ENCODE data around the gene SLCO4C1. TPM values are rescaled to one million over a fixed set of nuclear protein-coding genes. Genes with fewer than 3 reads are reported as not detected.

Gene SLCO4C1
- total RNA-seq, 1 experiment from 2014 or later = 4.8 TPM

DNA sequence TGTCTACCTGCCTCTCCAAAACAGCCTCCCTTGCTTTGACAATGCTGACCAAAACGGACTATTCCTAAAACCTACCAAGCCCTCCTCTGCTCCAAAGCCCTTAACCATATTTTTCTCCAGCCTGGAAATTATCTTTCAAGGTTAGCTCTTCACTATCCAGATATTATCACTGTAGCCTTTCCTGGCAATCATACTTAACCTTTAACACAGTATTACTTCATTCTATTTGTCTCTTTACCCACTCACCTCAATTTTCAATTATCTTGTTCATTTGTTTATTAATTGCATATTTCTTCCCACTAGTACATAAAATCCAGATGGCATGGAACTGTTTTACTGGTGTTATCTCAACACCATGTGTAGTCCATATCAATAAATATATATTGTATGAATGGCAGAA, 7.5 kb downstream of the SLCO4C1 start:
- no peak overlapping the region for H2BK15ac ChIP-seq (ENCODE audit: low read depth, low read length)
- no peaks in the 10 kb centered on the region for H3K9me3 ChIP-seq (ENCODE audit: control insufficient read depth, low read depth, low read length)
- H2AK5ac ChIP-seq (ENCODE audit: insufficient read length, low read length) = no peak overlapping the region
- H2BK5ac ChIP-seq (ENCODE audit: insufficient read length, low read length) = no peak overlapping the region
- no peak overlapping the region for H2BK20ac ChIP-seq (ENCODE audit: low read depth, low read length, poor library complexity, severe bottlenecking)
- H3K79me2 ChIP-seq (ENCODE audit: insufficient read depth, low read length) = no peaks in the 10 kb centered on the region
- no peak overlapping the region for H3K18ac ChIP-seq (ENCODE audit: insufficient read length, low read depth, low read length)
- no peaks in the 10 kb centered on the region for H3K36me3 Mint-ChIP-seq (ENCODE audit: insufficient read depth in 1 of 3, low read depth in 3 of 3)
- no peak overlapping the region for H3K56ac ChIP-seq (ENCODE audit: insufficient read length, low read depth, low read length)
- no peaks in the 10 kb centered on the region for H3K4me1 ChIP-seq (ENCODE audit: insufficient read depth, low read length)
- no peak overlapping the region for H2BK12ac ChIP-seq (ENCODE audit: insufficient read length, low read depth, low read length)
- no CpG with 5 or more reads among the region's 1 CpG for WGBS (ENCODE audit: extremely low coverage, insufficient read length, low lambda C conversion rate)
- H3K79me1 ChIP-seq (ENCODE audit: insufficient read depth, low read depth, low read length, poor library complexity, severe bottlenecking) = no peaks in the 10 kb centered on the region
- no peaks in the 10 kb centered on the region for H4K20me1 ChIP-seq (ENCODE audit: control insufficient read depth, insufficient read depth, insufficient read length)
- H3K27me3 Mint-ChIP-seq (ENCODE audit: low read depth) = no peaks in the 10 kb centered on the region
- no peak overlapping the region for H3K4me2 ChIP-seq (ENCODE audit: insufficient read depth, insufficient read length, low read length)
- no peaks in the 10 kb centered on the region for H3K23me2 ChIP-seq (ENCODE audit: insufficient read length, low read depth, low read length, poor library complexity, severe bottlenecking)
- no peaks in the 10 kb centered on the region for H3K27me3 ChIP-seq (ENCODE audit: insufficient read depth, low read length)
- no peak overlapping the region for H2AFZ ChIP-seq (ENCODE audit: low read length)
- no peak overlapping the region for H3K23ac ChIP-seq (ENCODE audit: insufficient read length, low read depth, low read length)
- no peak overlapping the region for H3T11ph ChIP-seq (ENCODE audit: low read length)
- H3K9ac ChIP-seq (ENCODE audit: extremely low read depth, insufficient read length, low read length) = no peak overlapping the region
- DNase-seq = no peak
- H3K4ac ChIP-seq (ENCODE audit: low read depth, low read length) = no peak overlapping the region
- H3K27ac Mint-ChIP-seq = peak overlapping the region in 1 of 3 experiments; percentile 6; a peak in 1 of 7 replicates
- no peak overlapping the region for H2BK120ac ChIP-seq (ENCODE audit: low read depth, low read length, poor library complexity, severe bottlenecking)
- no peak overlapping the region for H3K14ac ChIP-seq (ENCODE audit: insufficient read depth, low read length)
- no peaks in the 10 kb centered on the region for H3K9me3 Mint-ChIP-seq
- H3K4me3 Mint-ChIP-seq = no peak overlapping the region
- TF ChIP-seq, protein P1, sequence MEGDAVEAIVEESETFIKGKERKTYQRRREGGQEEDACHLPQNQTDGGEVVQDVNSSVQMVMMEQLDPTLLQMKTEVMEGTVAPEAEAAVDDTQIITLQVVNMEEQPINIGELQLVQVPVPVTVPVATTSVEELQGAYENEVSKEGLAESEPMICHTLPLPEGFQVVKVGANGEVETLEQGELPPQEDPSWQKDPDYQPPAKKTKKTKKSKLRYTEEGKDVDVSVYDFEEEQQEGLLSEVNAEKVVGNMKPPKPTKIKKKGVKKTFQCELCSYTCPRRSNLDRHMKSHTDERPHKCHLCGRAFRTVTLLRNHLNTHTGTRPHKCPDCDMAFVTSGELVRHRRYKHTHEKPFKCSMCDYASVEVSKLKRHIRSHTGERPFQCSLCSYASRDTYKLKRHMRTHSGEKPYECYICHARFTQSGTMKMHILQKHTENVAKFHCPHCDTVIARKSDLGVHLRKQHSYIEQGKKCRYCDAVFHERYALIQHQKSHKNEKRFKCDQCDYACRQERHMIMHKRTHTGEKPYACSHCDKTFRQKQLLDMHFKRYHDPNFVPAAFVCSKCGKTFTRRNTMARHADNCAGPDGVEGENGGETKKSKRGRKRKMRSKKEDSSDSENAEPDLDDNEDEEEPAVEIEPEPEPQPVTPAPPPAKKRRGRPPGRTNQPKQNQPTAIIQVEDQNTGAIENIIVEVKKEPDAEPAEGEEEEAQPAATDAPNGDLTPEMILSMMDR (conservative IDR thresholded peaks at IDR 0.05) = no peak
- H4K91ac ChIP-seq (ENCODE audit: insufficient read length, low read depth, low read length) = no peak overlapping the region
- no peak overlapping the region for H4K5ac ChIP-seq (ENCODE audit: insufficient read length, low read depth, low read length)
- H3K4me1 Mint-ChIP-seq = peaks cover 9% of the 10 kb centered on the region in 2 experiments
- H3K27ac ChIP-seq (ENCODE audit: insufficient read length, low read depth, low read length) = no peak overlapping the region
- H4K8ac ChIP-seq (replicated peaks; ENCODE audit: insufficient read length, low read depth, low read length) = no peak overlapping the region
